ENCODE data around the gene CHRDL2.

CHRDL2 gene

DNA sequence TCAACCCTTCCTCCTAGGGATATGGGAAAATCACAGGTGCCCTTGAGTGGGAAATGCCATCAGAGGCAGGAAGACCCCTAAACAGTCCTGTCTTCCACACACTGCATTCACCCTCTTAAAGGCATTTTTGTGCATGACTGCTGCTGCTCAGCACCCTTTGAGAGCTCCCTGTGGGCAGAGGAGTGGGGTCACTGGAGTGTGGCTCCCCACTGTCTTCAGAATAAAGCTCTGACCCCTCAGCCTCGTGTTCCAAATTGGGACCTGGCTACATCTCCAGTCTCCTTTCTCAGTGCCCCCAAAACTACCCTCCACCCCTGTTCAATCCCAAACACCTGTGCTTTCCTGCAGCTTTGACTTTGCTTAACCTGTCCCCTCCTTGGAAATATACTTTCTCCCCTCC lies 46.6 kb downstream of the CHRDL2 start:
- no peak for DNase-seq

DNA sequence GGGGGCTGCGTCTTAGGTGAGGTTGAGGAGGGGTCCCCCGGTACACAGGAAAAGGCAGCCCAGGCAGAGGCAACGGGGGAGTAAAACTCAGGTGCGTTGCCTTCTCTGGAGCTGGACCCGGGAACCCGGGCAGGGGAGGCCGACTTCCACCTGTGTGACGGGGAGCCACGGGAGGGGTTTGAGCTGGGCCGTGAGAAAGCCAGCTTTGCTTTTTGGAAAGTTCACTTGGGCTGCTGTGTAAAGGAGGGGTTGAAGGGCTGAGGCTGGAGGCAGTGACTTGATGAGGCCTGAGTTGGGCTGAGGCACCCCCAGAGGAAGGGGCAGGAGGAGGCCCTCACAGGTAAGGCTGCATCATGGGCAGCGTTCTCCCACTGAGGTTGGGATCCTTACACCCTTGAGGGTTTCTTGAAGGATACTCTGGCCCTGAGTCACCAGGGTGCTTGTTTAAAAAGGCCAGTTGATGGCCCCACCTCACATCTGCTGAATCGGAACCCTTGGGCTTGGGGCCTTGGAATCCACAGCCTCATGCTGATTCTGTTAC lies 47.2 kb downstream of the CHRDL2 start:
- DNase-seq, result no peak

- peak in 2 of 3 donors; percentile 29 to 49 for DNase-seq
These were observed 47.9 kb downstream of the CHRDL2 start for GRCh38 chr11:74683279-74683871.

GRCh38 chr11:74682731-74683278 lies 48.4 kb downstream of the CHRDL2 start:
- DNase-seq, result no peak

- DNase-seq, result no peak
These were observed 49.3 kb downstream of the CHRDL2 start for GRCh38 chr11:74681686-74682651.

DNA sequence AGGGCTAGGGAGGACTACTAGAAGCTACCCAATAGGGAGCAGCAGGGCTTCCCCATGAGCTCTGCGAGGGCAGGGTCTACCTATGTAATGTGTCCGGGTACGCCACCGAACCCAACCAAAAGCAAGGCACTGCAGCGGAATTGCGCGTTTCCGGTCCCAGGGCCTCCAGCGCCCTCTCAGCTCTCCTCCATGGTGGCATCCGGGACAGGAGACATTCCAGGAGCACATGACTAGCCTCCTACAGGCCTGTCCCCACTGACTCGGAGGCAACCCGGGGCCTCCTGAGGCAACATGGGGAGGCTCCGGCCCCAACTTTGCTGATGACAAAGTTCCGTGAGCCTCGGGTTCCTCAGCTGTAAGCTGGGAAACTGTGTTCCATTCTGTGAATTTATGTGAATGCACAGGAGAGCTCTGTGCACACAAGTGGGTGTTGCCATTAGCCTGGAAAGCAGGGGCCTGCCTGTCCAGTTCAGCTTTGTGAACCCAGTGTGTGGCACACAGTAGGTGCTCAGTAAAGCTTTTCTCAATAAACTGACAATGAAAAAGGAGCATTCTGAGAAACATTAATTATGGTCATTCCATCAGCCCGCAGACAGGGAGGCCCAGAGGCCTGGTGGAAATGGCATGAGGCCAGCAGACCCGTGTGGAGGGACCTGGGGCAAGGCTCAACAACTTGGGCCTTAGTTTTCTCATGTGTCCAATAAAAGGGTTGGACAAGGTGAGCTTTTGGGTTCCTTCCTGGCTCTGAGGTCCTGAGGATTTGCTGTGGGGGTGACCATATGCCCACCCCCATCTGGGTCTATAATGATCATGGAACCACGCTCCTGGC lies 50.3 kb downstream of the CHRDL2 start:
- no peak for DNase-seq

DNA sequence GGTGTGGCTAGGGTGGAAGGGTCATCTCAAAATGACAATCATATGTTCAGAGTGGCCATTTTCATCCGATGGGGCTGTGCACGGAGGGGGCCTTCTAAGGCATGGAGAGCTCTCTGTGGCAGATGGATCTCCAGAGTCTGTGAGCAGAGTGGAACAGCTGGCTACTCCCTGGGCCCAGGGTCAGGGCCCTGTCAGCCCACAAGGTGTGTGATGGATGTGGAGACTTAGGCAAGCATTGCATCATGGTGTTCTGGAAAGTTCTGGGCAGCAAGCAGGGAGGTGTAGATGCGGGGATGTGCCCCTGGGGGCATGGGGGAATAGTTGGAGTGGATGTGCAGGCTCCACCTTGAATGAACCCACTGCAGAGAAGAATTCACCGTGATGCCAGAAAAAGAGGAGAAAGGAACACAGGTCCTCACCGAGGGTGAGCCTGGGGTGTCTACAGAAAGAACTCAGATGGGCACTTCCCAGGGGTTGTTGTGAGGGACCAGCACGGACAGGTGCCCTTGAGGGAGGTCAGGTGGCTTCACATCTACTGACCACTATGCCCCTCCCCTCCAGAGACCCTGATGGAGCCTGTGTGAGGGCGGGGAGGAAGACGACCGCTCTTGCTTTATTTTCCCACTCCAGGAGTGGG lies 51.1 kb downstream of the CHRDL2 start:
- no peak for DNase-seq

GRCh38 chr11:74679513-74679865 lies 51.7 kb downstream of the CHRDL2 start:
- no peak for DNase-seq

DNA sequence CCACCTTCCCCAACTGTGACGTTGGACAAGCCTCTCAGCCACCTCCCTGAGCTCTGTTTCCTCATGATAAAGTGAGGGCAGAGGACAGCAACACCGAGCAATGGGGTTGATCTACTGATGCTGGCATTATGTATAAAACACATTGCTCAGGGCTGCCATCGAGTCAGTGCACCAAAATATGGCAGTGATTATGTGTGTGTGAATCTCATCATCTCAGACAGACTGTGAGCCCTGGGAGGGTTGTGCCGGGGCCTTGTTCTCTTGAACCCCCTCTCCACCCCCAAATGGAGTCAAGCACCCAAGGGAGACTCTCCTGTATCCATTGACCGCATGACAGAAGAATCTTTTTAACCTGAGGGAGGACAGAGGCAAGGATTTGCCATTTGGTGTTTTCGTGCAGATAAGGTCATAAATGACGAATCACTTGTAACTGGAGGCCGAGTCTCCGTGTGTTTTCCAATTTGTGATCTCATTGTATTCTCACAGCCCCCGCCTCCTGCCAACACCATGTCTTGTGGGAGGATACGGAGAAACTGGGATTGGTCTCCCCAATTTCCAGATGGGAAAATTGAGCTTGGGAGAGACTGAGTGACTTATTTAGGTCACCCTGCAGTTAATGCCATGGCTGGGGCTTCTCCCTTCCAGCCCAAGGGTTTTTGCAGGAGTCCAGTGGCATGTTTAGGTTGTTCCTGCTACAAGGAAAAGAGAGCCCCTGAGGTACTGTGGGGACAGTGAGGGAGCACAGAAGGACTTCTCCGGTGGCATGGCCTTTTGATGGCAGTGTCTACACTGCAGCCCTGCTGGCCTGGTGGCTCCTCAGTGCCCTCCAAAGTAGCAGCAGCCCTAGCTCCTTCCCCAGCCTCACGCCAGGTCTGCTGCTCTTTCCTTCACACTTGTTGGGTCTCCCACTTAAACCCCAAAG lies 52.4 kb downstream of the CHRDL2 start:
- no peak for DNase-seq

GRCh38 chr11:74678041-74678440 lies 53.2 kb downstream of the CHRDL2 start:
- no peak for DNase-seq

GRCh38 chr11:74677131-74677530 lies 54.1 kb downstream of the CHRDL2 start:
- DNase-seq, result no peak

DNA sequence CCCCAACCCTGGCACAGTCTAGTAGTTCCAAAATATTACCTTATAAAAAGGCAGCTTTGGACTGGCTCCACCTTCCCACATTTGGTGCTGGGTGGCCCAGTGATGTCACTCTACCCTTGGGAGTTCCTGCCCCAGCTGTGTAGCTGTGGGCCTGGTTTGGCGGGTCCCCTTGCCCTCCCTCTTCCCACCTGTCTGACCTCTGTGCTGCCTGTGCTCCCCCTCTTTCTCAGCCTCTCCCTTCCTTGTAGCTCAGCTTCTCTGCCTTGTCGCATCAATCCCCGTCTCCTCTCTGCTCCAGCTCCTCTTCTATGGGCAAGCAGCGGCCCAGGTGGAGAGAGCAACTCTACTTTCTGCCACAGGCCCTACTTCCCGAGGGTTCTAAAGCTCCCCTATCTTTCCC lies 54.6 kb downstream of the CHRDL2 start:
- DNase-seq, result no peak

- DNase-seq, result no peak
These were observed 55.5 kb downstream of the CHRDL2 start for GRCh38 chr11:74675761-74676160.

DNA sequence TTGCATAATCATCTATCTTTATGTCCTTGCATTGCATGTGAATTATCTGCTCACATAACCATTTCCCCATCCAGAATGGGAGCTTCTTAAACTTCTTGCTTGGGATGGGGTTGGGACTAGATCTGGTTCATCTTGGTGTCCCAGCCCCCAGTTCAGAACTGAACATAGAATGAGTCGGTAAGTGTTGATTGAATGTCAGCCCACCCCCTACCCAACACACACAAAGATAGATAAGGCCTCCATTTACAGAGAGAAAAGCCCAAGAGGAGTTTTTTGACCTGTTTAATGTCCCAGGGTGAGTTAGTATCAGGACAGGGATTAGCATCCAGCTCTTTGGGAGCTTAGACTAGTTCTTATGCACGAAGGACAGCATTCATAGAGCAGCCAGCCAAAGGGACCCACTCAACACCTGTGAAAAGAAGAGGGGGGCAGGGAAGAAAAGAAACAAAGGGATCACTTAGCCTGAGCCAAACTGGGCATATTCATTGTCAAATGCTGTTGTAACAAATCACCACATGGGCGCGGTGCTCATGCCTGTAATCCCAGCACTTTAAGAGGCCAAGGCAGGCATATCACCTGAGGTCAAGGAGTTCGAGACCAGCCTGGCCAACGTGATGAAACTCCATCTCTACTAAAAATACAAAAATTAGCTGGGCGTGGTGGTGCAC lies 57.4 kb downstream of the CHRDL2 start:
- DNase-seq, result no peak

- peak; percentile 57 to 75 (median 71) for DNase-seq
These were observed 58.1 kb downstream of the CHRDL2 start for GRCh38 chr11:74672956-74673692.

DNA sequence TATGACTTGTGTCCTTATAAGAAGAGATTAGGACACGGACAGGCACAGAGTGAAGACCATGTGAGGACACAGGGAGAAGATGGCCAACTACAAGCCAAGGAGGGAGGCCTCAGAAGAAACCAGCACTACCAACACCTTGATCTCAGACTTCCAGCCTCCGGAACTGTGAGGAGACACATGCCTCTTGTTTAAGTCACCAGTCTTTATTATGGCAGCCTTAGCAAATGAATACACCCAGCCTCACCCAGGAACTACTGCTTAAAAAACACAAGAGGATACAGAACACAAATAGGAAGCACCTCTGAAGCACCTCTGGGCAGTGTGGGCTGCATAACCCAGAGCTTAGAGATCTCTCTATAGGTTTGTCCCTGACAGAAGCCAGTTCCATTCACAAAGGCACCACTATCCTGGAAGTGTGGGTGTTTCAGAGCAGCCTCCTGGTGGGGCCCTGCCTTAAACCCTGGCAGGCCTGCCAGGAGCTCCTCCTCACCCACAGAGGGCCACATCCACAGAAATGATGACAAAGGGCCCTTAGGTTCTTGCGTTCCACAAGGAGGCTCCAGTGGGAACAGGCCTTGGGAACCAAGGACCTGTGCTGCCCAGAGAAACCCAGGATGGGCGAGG lies 58.8 kb downstream of the CHRDL2 start:
- DNase-seq, result no peak

DNA sequence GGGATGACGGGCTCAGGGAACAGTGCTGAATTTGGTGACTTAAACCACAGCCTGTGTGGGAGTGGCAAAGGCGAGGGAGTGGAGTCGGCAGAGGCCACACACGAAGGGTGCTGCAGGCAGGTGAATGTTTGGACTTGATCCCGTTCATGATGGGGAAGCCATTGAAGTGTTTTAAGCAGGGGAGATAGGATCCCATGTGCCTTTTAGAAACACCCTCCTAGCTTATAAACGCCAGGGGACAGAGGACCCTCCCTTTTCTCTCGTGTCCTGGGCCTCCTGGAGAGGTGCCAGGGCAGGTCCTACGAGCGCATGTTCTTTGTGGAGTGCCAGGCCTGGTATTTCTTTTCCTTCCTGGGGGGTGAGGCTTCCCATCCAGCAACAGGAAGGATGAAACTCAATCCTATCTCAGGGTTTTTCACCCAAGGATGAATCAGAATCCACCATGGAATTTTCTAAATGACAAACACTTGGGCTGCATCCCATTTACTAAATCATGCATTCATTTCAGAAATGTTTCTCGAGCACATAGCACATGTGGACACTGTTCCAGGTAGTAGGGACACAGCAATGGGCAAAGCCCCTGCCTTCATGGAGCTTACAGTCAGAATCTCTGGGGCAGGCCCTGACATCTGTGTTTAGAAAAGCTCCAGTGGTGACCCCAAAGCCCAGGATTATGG lies 59.6 kb downstream of the CHRDL2 start:
- no peak for DNase-seq

- DNase-seq, result no peak
These were observed 61.1 kb downstream of the CHRDL2 start for GRCh38 chr11:74670171-74670570.

Data from suppressor macrophage treated with lipopolysaccharide for 1 hour (primary cell).